Esophagus squamous epithelium (tissue), 4 donors: Measurements from ENCODE around the gene LCAT.
A peak's percentile ranks its signal among the peaks of the same experiment; 100 is the strongest.

Experiments
- POLR2A ChIP-seq, 4 donors: fragments of 450-650 bp; IDR thresholded peaks; one replicate each; pipeline ENCODE4 v1.6.1; 2017; ENCODE audit warnings: antibody characterized with exemption in 4 of 4, mild to moderate bottlenecking in 4 of 4, moderate library complexity in 3 of 4
- TF ChIP-seq, protein P1 (sequence below), 6 experiments: fragments of 450-650 bp in 4 of 6; fragments of 200-600 bp in 2 of 6; sonication (generic) in 2 of 6; IDR thresholded peaks; one replicate each; pipeline ENCODE4 v1.5.1; 2016 to 2019; ENCODE audit warnings: antibody characterized with exemption in 6 of 6, mild to moderate bottlenecking in 4 of 6, moderate library complexity in 4 of 6

DNA sequence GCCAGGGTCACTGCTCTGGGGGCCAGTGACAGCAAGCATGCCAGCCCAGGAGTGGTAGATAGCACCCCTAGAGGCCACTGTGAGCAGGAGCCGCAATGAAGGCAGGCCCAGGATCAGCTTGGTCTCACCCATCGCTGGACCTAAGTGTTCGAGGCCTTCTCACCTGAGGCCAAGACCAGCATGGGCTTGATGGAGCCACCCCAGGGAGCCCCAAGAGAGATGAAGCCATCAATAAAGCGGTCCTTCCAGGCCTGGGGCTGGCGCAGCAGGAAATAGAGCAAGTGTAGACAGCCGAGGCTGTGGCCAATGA is 1.8 kb downstream of the LCAT start:
- no peak for TF ChIP-seq POLR2A (IDR thresholded peaks at IDR 0.05)
- TF ChIP-seq, protein P1, sequence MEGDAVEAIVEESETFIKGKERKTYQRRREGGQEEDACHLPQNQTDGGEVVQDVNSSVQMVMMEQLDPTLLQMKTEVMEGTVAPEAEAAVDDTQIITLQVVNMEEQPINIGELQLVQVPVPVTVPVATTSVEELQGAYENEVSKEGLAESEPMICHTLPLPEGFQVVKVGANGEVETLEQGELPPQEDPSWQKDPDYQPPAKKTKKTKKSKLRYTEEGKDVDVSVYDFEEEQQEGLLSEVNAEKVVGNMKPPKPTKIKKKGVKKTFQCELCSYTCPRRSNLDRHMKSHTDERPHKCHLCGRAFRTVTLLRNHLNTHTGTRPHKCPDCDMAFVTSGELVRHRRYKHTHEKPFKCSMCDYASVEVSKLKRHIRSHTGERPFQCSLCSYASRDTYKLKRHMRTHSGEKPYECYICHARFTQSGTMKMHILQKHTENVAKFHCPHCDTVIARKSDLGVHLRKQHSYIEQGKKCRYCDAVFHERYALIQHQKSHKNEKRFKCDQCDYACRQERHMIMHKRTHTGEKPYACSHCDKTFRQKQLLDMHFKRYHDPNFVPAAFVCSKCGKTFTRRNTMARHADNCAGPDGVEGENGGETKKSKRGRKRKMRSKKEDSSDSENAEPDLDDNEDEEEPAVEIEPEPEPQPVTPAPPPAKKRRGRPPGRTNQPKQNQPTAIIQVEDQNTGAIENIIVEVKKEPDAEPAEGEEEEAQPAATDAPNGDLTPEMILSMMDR (IDR thresholded peaks at IDR 0.05): peak; percentile 32 to 67 (median 53)
